SU-DHL-6 (cell line): ENCODE results near the gene SLC12A7.

Source experiments
- H2AFZ ChIP-seq: fragments of 200-600 bp; sonication (generic); 2 replicates; pipeline ENCODE4 v1.6.1; 2014; ENCODE audit warnings: low read depth, mild to moderate bottlenecking, moderate library complexity, mixed read lengths, antibody characterized with exemption, low read length; ENCODE audit not compliant: severe bottlenecking
- H3F3A ChIP-seq: fragments of 200-600 bp; shearing (Covaris generic); 2 replicates; pipeline ENCODE4 v1.6.0; 2016; ENCODE audit warnings: antibody characterized with exemption, mild to moderate bottlenecking; ENCODE audit not compliant: insufficient read depth
- H3K27ac ChIP-seq: fragments of 200-600 bp; sonication (generic); 2 replicates; pipeline ENCODE4 v1.5.1; 2016; ENCODE audit warnings: low read depth, mild to moderate bottlenecking, low read length, moderate library complexity, mixed read lengths
- H3K27me3 ChIP-seq: fragments of 200-600 bp; sonication (generic), shearing (Covaris generic); 2 replicates; pipeline ENCODE4 v1.6.0; 2014; ENCODE audit warnings: mild to moderate bottlenecking, low read length
- H3K36me3 ChIP-seq: fragments of 200-600 bp; sonication (generic); 2 replicates; pipeline ENCODE4 v1.6.1; 2014; ENCODE audit warnings: mild to moderate bottlenecking, low read length, mixed read lengths
- H3K4me2 ChIP-seq: fragments of 300-600, 200-600 bp; shearing (Covaris generic), sonication (generic); 2 replicates; pipeline ENCODE4 v1.6.0; 2014; ENCODE audit warnings: low read length, low read depth, mild to moderate bottlenecking; ENCODE audit not compliant: poor library complexity, severe bottlenecking
- H3K4me3 ChIP-seq: fragments of 200-600 bp; sonication (generic); 2 replicates; pipeline ENCODE4 v1.5.1; 2014; ENCODE audit warnings: antibody characterized with exemption, low read length, mild to moderate bottlenecking, mixed read lengths; ENCODE audit not compliant: insufficient read depth, poor library complexity, severe bottlenecking
- H3K79me2 ChIP-seq: fragments of 200-600 bp; sonication (generic); 2 replicates; pipeline ENCODE4 v1.6.1; 2014; ENCODE audit warnings: mild to moderate bottlenecking, low read length, moderate library complexity; ENCODE audit not compliant: insufficient read depth
- H3K9ac ChIP-seq: fragments of 200-600 bp; sonication (generic); 2 replicates; pipeline ENCODE4 v1.7.0; 2014; ENCODE audit warnings: mild to moderate bottlenecking, low read length
- H3K9me2 ChIP-seq: fragments of 200-600 bp; sonication (generic); replicated peaks from 2 replicates; pipeline ENCODE4 v1.6.1; 2014; ENCODE audit warnings: low read length; ENCODE audit not compliant: insufficient read depth
- H3K9me3 ChIP-seq: fragments of 200-600 bp; sonication (generic); 2 replicates; pipeline ENCODE4 v1.6.1; 2014; ENCODE audit warnings: low read length, mixed read lengths; ENCODE audit not compliant: insufficient read depth
- H4K20me1 ChIP-seq: fragments of 200-600 bp; sonication (generic); 2 replicates; pipeline ENCODE4 v1.6.1; 2014; ENCODE audit warnings: low read depth, mild to moderate bottlenecking, antibody characterized with exemption, low read length, moderate library complexity, mixed read lengths
- CTCF ChIP-seq: fragments of 200-600 bp; sonication (generic); IDR thresholded peaks from one replicate; pipeline ENCODE4 v1.5.1; 2017; ENCODE audit warnings: antibody characterized with exemption, mild to moderate bottlenecking, low read length, moderate library complexity; ENCODE audit not compliant: insufficient read depth, poor library complexity, severe bottlenecking
- EZH2phosphoT487 ChIP-seq: fragments of 200-600 bp; sonication (generic), shearing (Covaris generic); conservative IDR thresholded peaks from 2 replicates; pipeline ENCODE4 v1.6.1; 2018; ENCODE audit warnings: mild to moderate bottlenecking, antibody characterized with exemption, low read length, moderate library complexity, mixed read lengths

SLC12A7 gene

GRCh38 chr5:1137567-1138444, 25.9 kb upstream of the SLC12A7 start:
- H2AFZ ChIP-seq, result no peak overlapping the region
- H3F3A ChIP-seq, result no peaks in the 10 kb centered on the region
- no peaks in the 10 kb centered on the region for H3K9me3 ChIP-seq
- H3K27ac ChIP-seq, result no peak overlapping the region
- no peaks in the 10 kb centered on the region for H3K9me2 ChIP-seq
- no peak overlapping the region for H3K4me2 ChIP-seq
- TF ChIP-seq EZH2phosphoT487 (no peak), CTCF (no peak)
- H3K27me3 ChIP-seq, result no peaks in the 10 kb centered on the region
- H3K9ac ChIP-seq, result no peak overlapping the region
- no peaks in the 10 kb centered on the region for H4K20me1 ChIP-seq
- H3K4me3 ChIP-seq, result no peak overlapping the region
- H3K36me3 ChIP-seq, result no peaks in the 10 kb centered on the region
- no peaks in the 10 kb centered on the region for H3K79me2 ChIP-seq

- Histone ChIP-seq H4K20me1 (no peaks in the 10 kb centered on the region), H3K36me3 (no peaks in the 10 kb centered on the region), H2AFZ (no peak overlapping the region), H3K9ac (no peak overlapping the region), H3K27ac (no peak overlapping the region), H3K9me2 (no peaks in the 10 kb centered on the region), H3K79me2 (no peaks in the 10 kb centered on the region), H3F3A (no peaks in the 10 kb centered on the region), H3K9me3 (no peaks in the 10 kb centered on the region), H3K27me3 (no peaks in the 10 kb centered on the region), H3K4me3 (no peak overlapping the region), H3K4me2 (no peak overlapping the region)
- TF ChIP-seq EZH2phosphoT487, result no peak
- no peak for TF ChIP-seq CTCF
Measured at GRCh38 chr5:1136814-1137213, 25.0 kb upstream of the SLC12A7 start.

- H3K4me2 ChIP-seq, result no peak overlapping the region
- no peaks in the 10 kb centered on the region for H3K36me3 ChIP-seq
- no peaks in the 10 kb centered on the region for H3K79me2 ChIP-seq
- no peaks in the 10 kb centered on the region for H4K20me1 ChIP-seq
- no peaks in the 10 kb centered on the region for H3K9me3 ChIP-seq
- H2AFZ ChIP-seq, result no peak overlapping the region
- H3K9me2 ChIP-seq, result no peaks in the 10 kb centered on the region
- H3K27ac ChIP-seq, result no peak overlapping the region
- TF ChIP-seq EZH2phosphoT487 (no peak), CTCF (no peak)
- H3K4me3 ChIP-seq, result no peak overlapping the region
- H3K27me3 ChIP-seq, result no peaks in the 10 kb centered on the region
- H3K9ac ChIP-seq, result no peak overlapping the region
- no peaks in the 10 kb centered on the region for H3F3A ChIP-seq
Measured at GRCh38 chr5:1135696-1136525, 24.0 kb upstream of the SLC12A7 start.
